HG02938 (cell line): ENCODE results near the gene DOCK3.
"Not testable (repeated sequence)": the region's sequence is repeated elsewhere in the genome, so short reads cannot be mapped to it uniquely, and the experiment has no call there.

ENCODE experiments used
- ATAC-seq: cut with Tn5 transposase; IDR thresholded peaks from one replicate; pipeline ENCODE4 v1.9.1; 2021; ENCODE audit warnings: mild to moderate bottlenecking, moderate library complexity; ENCODE audit not compliant: unreplicated experiment

The DOCK3 gene

GRCh38 chr3:51190199-51190598 is 515.5 kb downstream of the DOCK3 start:
- ATAC-seq: no peak

GRCh38 chr3:51190827-51191226 is 516.1 kb downstream of the DOCK3 start:
- ATAC-seq: no peak

- ATAC-seq: no peak
Measured at GRCh38 chr3:51191768-51192167, 517.0 kb downstream of the DOCK3 start.

DNA sequence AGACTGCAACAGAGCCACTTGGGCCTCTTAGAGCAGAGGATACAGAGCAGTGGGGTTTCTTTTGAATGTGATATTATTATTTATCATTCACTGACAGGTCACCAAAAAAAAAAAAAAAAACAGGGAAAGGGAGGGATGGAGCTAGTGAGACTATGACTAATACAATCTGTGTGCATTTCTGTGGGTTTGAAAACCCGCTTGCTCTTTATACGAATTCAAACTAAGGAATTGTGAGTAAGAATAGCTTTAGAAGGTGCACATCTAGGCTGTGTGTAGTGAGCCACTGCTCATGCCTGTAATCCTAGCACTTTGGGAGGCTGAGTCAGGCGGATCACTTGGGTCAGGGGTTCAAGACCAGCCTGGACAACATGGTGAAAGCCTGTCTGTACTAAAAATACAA is 523.8 kb downstream of the DOCK3 start:
- no peak for ATAC-seq

DNA sequence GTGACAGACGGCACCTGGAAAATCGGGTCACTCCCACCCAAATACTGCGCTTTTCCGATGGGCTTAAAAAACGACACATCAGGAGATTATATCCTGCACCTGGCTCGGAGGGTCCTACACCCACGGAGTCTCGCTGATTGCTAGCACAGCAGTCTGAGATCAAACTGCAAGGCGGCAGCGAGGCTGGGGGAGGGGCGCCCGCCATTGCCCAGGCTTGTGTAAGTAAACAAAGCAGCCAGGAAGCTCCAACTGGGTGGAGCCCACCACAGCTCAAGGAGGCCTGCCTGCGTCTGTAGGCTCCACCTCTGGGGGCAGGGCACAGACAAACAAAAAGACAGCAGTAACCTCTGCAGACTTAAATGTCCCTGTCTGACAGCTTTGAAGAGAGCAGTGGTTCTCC is 524.6 kb downstream of the DOCK3 start:
- ATAC-seq: not testable (repeated sequence)

DNA sequence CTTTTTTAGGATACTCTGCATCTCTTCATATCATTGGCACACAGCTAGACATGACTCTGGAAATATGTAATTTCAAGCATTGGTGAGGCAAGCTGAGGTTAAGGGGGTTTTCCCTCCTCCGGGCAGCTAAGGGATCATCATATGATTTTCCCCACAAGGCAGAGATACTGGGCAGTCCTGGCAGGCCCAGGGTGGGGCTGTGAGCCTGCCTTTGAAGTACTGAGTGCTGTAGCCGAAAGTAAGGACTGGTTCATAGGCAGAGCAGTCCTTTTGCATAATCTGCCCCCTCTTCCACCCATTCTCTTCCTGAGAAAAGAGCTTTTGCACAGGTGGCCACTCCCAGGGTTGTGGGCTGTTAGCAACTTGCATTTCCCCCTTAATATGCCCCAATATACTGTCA is 541.6 kb downstream of the DOCK3 start:
- no peak for ATAC-seq

DNA sequence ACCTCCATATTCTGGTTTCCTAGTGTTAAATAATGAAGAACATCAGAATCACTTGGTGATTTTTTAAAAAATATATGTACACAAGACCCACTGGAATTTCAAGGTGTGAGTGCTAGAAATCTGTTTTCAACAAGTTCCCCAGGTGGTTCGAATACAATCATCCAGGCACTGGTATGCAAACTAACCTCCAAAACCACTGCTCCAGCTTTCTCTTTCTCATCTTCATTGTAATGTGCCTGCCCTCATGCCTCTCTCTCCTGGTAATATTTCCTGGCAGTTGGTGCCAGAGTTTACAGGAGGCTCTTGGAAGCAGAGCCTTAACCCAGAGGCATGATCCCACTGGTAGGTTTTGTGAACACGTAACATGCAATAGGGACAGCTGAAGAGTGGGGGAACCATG is 547.2 kb downstream of the DOCK3 start:
- ATAC-seq: no peak

GRCh38 chr3:51224283-51224682 is 549.6 kb downstream of the DOCK3 start:
- ATAC-seq: no peak

DNA sequence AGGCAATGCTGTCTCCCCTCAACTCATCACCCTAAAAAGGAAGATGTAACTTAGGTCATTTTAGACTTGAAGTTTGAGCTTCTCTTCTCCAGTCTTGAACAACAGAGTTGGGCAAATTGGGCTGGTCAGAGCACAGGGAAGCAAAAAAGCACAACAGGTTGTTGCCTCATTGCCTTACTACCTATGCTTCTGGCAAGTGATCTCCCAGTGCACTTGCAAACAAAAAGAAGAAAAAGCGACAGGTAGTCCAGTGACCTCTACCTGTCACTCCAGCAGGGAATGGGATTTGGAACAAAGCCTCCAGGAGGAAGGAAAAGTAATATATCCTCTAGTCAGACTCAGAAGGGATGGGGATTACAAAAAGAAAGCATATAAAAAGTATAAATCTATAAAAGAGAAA is 550.1 kb downstream of the DOCK3 start:
- ATAC-seq: no peak

- no peak for ATAC-seq
Measured at GRCh38 chr3:51242939-51243338, 568.2 kb downstream of the DOCK3 start.

DNA sequence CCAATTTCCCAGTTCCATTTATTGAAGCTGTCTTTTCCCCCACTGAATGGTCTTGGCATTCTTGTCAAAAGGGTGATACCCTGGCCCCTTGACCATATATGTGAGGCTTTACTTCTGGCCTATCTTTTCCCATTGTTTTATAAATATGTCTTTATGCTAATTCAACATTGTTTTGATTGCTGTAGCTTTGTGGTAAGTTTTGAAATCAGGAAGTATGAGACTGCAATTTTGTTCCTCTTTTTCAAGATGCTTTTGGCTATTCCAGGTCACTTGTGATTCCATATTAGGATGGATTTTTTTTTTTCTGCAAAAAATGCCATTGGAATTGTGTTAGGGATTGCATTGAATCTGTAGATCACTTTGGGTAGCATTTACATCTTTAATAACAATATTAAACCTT is 569.2 kb downstream of the DOCK3 start:
- no peak for ATAC-seq

DNA sequence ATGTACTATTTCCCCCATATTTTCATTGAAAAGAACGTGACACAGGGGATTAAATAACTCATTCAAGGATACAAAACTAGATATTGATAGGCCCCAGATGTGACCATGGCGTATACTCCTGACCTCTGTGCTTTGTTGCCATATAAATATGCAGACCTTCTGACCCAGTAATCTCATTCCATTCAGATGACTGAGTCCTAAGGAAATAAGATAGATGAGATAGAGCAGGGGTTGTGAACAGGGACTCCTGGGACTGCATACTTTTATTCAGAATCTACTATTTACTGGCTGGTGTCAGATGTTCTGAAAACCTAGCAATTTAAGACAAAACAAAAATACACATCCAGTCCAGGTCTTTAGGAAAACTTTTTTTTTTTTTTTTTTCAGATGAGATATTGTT is 571.1 kb downstream of the DOCK3 start:
- no peak for ATAC-seq

DNA sequence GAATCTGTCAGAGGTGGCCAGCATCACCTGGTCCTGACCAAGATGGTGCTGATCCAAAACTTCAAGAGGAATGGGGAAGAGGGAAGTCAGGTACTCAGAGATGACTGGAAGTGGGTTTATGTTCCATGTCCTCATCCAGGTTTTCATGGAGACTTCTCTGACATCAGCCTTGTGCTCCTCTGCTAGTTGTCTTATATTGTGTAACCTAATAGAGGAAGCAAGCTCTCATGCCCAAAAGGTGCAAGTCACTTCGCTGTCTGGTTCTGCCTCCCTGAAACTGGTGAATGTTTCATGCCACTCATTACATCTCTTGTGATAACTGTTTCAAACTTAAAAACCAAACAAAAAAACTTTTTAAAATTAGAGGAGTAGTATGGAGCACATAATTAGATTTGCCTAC is 583.1 kb downstream of the DOCK3 start:
- ATAC-seq: no peak

DNA sequence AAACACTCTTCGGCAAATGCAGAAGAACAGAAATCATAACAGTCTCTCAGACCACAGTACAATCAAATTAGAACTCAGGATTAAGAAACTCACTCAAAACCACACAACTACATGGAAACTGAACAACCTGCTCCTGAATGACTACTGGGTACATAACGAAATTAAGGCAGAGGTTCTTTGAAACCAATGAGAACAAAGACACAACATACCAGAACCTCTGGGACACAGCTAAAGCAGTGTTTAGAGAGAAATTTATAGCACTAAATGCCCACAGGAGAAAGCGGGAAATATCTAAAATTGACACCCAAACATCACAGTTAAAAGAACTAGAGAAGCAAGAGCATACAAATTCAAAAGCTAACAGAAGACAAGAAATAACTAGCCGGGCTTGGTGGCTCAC is 589.4 kb downstream of the DOCK3 start:
- not testable (repeated sequence) for ATAC-seq

DNA sequence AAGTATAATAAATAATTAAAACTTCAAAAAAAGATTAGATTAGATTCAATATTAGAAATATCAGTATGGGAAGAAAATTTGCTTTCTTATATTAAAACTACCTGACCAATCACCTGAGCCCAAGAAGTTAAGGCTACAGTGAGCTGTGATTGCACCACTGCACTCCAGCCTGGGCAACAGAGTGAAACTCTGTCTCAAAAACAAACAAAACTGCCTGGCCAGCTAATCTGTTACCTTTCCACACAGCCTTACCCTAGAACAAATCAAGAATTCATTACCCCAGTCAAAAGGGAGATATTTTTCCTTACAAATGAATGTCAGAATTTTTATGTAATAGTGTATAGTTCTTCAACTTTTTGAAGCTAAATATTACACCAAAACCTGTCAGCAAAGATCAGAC is 593.4 kb downstream of the DOCK3 start:
- no peak for ATAC-seq

DNA sequence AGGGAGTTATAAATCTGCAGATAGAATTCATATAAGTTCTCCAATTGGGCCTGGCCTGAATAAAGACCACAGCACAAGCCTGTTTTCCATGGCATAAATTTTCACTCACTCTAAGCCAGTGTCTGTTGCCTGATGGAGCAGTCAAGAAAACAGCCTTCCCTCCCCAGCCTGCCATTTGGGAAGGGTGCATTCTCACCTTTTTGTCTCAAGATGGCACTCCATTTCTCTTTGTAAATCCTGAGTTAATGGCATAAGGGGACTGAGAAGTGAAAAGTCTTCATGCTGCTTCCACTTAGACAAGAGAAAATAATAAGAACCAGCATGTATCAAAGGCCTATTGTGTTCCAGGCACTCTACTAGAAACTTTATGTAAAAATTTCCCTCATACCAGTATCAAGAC is 594.7 kb downstream of the DOCK3 start:
- no peak for ATAC-seq

GRCh38 chr3:51270559-51270958 is 595.8 kb downstream of the DOCK3 start:
- ATAC-seq: no peak

DNA sequence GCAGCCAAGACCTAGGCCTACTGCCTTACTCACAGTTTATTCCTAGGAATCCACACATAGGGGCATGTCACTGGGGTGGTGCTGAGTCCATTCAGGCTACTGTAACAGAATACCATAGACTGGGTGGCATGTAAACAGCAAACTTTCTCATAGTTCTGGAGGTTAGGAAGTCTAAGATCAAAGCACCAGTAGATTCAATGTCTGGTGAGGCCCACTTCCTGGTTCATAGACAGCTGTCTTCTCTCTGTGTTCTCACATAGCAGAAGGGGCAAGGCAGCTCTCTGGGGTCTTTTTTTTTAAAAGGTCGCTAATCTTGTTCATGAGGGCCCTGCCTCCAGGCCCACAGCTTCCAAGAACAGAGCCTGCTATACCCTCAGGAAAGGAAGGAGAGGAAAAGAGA is 596.4 kb downstream of the DOCK3 start:
- no peak for ATAC-seq

DNA sequence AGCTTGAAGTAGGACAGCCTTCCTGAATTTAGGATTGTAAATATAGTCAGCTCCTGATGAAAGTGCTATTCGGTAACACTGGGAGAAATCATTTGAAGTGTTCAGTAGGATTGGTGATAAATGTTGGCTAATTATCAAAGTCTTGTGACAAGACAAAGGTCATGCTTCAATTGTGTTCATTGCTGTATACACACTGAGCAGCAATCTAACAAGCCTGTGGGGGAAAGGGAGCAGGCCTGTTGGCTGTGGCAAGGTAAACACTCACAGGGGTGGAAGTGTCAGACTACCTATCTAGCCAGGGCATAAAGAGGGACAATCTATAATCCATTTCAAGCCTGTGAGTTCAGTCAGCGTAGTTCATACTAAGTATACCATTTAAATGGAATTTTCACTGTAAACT is 599.3 kb downstream of the DOCK3 start:
- ATAC-seq: no peak

DNA sequence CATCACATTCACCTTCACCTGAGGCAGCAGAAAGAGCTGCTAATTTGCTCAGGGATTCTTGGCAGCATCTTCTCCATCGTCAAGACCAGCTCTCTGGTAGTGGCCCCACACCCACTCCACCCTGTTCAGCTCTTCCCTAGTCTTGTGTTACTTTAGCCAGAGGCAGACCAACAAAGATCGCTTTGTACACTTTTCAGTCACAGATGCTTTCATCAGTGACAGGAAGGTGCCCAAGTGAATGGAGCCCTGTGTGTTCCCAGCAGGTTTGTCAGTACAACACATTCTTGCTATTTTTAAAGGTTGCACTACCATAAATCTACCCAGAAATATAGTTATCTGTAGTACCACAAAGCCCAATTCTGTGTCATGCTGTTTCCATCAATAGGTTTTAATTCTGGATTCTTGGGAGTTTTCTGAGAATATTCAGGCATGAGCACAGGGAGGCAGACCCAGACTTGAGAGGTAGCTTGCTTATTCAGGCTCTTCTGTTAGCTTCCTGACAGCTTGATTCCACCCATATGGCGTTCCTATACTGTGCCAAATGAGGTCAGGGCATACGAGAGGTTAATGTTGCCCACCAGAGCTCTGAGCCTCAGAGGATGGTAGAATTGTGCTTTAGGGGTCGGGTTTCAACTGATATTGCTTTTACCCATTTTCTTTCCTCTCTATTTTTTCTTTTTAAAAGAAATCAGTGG is 600.5 kb downstream of the DOCK3 start:
- no peak for ATAC-seq

DNA sequence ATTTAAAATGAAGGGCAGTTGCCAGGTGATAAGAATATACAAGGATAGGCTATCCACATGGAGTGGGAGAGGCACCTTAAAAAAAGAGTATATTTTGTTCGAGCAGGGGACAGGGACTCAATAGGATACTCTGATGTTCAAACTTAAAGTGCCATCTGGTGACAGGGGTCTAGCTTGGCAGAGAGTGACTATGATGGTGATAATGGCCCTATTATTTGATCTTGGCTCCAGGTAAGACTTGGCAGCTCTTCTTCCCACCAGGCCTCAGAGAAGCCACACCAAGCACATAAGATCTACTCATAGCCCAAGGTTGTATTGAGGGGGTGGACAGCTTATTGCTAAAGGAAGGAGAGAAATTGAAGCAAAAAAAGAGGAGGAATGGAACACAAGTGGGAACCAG is 601.3 kb downstream of the DOCK3 start:
- ATAC-seq: no peak

GRCh38 chr3:51279448-51279847 is 604.7 kb downstream of the DOCK3 start:
- ATAC-seq: no peak

- no peak for ATAC-seq
Measured at GRCh38 chr3:51280176-51280575, 605.4 kb downstream of the DOCK3 start.
